GM21360 (cell line): Measurements from ENCODE around the gene FECH.

Experiments used
- ATAC-seq: cut with Tn5 transposase; IDR thresholded peaks from one replicate; pipeline ENCODE4 v1.9.1; 2021; ENCODE audit warnings: mild to moderate bottlenecking, moderate library complexity; ENCODE audit not compliant: unreplicated experiment

The FECH gene

GRCh38 chr18:57581301-57581934, 5.1 kb downstream of the FECH start:
- peak; percentile 80 for ATAC-seq

GRCh38 chr18:57579934-57580333, 6.6 kb downstream of the FECH start:
- no peak for ATAC-seq

- no peak for ATAC-seq
Measured at GRCh38 chr18:57576316-57576715, 10.2 kb downstream of the FECH start.

GRCh38 chr18:57575542-57575941, 11.0 kb downstream of the FECH start:
- ATAC-seq: no peak

GRCh38 chr18:57574866-57575265, 11.6 kb downstream of the FECH start:
- ATAC-seq: no peak

- ATAC-seq: no peak
Measured at GRCh38 chr18:57570162-57570561, 16.3 kb downstream of the FECH start.

- no peak for ATAC-seq
Measured at GRCh38 chr18:57569133-57569532, 17.4 kb downstream of the FECH start.

GRCh38 chr18:57561728-57562423, 24.6 kb downstream of the FECH start:
- ATAC-seq: no peak

- no peak for ATAC-seq
Measured at GRCh38 chr18:57561261-57561660, 25.2 kb downstream of the FECH start.

- ATAC-seq: no peak
Measured at GRCh38 chr18:57559314-57559713, 27.2 kb downstream of the FECH start.

GRCh38 chr18:57555134-57555533, 31.4 kb downstream of the FECH start:
- ATAC-seq: no peak

GRCh38 chr18:57550510-57550909, 36.0 kb downstream of the FECH start:
- no peak for ATAC-seq

- ATAC-seq: no peak
Measured at GRCh38 chr18:57547260-57547659, 39.2 kb downstream of the FECH start.

GRCh38 chr18:57544936-57545660, 41.4 kb downstream of the FECH start:
- peak; percentile 91 for ATAC-seq

GRCh38 chr18:57543560-57543959, 42.9 kb downstream of the FECH start:
- no peak for ATAC-seq

GRCh38 chr18:57542812-57543427, 43.6 kb downstream of the FECH start:
- no peak for ATAC-seq

- ATAC-seq: no peak
Measured at GRCh38 chr18:57542126-57542525, 44.4 kb downstream of the FECH start.

- no peak for ATAC-seq
Measured at GRCh38 chr18:57539702-57540101, 46.8 kb downstream of the FECH start.

- ATAC-seq: no peak
Measured at GRCh38 chr18:57538614-57539013, 47.9 kb downstream of the FECH start.

- no peak for ATAC-seq
Measured at GRCh38 chr18:57534511-57534909, 52.0 kb downstream of the FECH start.

GRCh38 chr18:57533868-57534510, 52.5 kb downstream of the FECH start:
- no peak for ATAC-seq
